Kidney capillary endothelial cell (primary cell): Measurements from ENCODE around the gene CSMD2.
A peak's percentile ranks its signal among the peaks of the same experiment; 100 is the strongest.

Source experiments
- DNase-seq: peaks from one replicate; pipeline ENCODE4 v3.0.0-alpha.2; 2018; ENCODE audit warnings: low spot score

CSMD2 gene

GRCh38 chr1:33743221-33743998 lies 421.6 kb downstream of the CSMD2 start:
- no peak for DNase-seq

DNA sequence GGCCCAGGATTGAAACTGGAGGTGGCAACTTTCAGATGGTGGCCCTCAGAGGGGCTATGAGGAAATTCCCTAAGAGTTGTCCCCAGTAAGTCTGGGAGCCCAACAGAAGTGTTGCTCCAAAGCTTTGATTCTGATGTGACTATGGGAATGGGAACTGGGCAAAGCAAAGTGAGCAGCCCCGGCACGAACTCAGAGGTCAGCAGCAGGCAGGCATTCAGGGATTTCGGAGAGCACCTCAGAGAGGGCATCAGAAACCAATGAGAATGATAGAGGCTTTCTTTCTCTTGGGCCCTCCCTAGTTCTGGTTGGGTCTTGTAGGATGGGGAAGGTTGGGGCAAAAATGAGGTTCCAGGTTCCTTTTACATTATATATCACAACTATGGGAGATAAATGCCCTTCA lies 422.4 kb downstream of the CSMD2 start:
- DNase-seq = no peak

DNA sequence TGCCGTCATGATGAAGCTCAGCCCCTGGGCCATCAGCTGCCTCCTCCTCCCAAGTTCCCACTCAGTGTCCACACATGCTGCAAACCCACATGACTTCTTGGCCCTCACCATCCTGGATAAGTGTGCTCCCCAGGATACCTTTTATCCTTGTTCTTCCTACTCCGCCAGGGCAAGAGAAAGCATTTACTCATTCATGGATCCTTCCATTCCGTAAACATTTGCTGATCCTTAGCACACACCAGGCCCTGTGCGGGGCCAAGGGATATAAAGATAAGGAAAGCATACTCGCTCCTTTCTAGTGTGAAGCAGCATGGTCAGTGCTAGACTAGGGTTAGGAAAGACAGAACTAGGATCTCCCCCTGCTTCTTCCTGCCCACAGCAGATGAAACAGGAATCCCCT lies 423.3 kb downstream of the CSMD2 start:
- no peak for DNase-seq

- no peak for DNase-seq
Measured at GRCh38 chr1:33740040-33740744, 424.8 kb downstream of the CSMD2 start.

DNA sequence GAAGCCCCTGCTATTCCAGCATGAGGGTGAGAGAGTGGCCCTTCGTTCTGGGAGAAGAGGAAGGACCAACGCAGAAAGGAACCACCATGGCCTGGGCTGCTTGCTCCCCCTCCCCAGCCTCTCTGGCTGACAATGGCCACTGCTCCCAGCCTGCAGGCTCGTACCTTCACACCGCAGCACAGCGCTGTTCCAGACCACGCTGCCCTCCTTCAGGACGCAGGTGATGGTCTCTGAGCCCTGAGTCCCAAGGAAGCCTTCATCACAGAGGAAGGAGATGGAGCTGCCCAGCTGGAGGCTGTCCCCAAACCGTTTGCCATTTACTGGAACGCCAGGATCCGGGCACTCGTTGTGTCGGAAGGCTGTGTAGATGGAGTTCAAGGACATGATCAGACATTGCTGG lies 426.1 kb downstream of the CSMD2 start:
- no peak for DNase-seq

GRCh38 chr1:33738536-33738935 lies 426.5 kb downstream of the CSMD2 start:
- DNase-seq = no peak

DNA sequence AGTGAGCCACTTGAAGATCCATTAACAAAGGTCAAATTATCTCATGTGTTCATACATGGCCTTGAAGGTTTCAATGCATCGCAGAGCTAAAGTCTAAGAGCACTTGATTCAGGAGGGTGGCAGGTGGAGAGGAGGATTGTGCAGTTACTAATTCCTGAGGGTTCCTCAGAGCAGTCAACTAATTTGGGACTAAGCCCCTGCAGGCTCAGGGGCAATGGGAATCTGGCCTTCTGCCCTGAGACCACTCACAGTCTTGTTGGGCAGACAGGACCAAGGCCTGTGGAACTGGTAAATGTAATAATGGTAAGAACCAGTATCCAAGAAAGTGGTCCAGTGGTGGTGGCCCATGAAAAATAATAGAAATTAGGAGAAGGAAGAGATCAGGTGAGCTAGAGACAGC lies 428.5 kb downstream of the CSMD2 start:
- no peak for DNase-seq

- peak; percentile 14 for DNase-seq
Measured at GRCh38 chr1:33735624-33736023, 429.4 kb downstream of the CSMD2 start.

DNA sequence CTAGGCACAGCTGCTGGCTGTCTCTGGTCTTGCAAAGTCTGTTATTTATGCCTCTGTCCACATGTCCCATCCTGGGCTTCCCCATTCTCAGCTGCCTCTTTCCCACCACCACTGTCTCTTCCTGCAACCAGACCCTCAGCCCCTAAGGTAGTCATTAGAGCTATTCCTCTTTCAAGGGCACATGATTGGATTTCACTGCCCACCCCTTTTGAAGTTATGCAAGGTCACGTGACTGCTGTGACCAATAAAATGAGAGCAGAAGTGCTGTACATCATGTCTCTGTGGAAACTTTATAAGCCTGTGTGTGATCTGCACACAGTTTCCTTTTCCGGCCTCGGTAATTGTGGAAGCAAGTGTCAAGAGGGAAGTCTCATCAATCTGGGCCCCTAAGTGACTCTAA lies 437.7 kb downstream of the CSMD2 start:
- DNase-seq = no peak

GRCh38 chr1:33726274-33726804 lies 438.7 kb downstream of the CSMD2 start:
- no peak for DNase-seq

GRCh38 chr1:33725556-33726160 lies 439.4 kb downstream of the CSMD2 start:
- no peak for DNase-seq

DNA sequence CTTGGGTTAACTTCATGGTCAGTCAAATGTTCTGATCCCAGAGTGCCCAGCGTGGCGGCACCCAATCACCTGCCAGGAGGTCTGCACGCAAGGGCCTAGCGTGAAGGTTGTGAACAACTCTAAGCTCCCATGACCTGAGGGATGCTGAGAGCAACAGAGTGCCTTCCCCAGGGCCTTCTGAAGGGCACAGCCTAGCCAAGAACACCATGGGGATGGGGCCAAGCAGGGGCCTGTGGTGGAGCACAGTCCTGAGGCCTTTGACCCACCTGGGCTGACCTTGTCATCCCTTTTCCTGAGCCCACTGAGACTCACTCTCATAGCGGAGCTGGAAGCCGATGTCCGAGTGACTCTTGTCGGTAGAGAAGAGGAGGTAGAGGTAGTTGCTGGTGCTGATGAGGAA lies 440.0 kb downstream of the CSMD2 start:
- DNase-seq = no peak

DNA sequence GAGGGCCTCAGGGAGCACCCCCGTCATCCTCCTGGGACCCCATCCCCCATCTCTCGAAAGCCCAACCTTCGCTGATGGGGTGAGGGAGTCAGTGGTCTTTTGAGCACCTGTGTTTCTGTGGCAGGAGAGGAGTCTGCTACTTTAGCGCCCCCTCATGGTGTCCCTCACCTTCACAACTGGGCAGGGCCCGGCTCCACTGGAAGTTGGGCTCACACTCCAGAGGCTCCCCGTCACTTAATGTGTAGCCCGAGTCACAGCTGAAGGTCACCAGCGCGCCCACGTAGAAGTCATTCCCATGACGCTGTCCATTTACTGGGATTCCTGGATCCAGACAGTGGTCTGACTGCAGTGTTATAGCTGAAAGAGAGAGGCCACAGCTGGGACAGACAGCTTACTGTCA lies 440.7 kb downstream of the CSMD2 start:
- no peak for DNase-seq

GRCh38 chr1:33723251-33723650 lies 441.8 kb downstream of the CSMD2 start:
- no peak for DNase-seq

- no peak for DNase-seq
Measured at GRCh38 chr1:33721301-33721815, 443.7 kb downstream of the CSMD2 start.

DNA sequence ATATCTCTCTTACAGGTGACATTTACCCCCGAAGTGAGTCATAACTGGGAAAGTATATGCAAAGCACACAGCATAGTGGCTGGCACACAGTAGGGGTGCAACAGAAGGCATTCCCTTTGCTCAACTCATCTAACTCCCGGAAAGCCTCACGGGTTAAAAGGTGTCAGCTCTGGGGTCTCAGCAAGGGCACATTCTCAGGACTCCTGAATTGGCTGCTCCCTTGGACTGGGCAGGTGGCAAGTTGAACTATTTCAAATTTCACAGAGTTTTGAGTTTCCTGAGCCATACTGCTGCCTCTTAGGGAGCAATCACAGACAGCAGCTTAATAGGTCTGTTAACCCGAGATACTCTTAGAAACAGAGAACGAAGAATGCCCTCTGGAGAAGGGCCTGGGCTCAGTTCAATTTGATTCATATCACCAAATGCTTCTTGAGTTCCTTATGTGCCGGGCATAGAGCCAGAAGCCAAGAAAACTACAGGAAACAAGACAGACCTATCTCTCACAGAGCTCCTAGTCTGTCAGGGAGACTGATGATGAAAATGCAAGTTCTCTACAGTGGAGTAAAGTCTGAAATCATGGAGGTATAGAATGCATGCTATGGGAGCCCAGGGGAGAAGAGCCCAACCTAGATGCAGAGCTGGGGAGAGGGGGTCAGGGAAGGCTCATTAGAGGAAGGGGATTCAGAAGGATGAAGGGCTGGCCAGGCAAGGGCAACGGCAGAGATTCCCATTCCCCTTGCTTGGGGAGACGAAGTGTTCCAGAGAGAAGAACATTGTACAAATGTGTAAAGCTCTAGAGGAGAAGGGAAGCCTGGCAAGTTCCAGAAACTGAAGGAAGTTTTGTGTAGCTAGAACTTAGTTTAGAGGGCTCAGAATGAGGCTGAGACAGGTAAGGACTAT lies 445.0 kb downstream of the CSMD2 start:
- no peak for DNase-seq

GRCh38 chr1:33719326-33719725 lies 445.7 kb downstream of the CSMD2 start:
- DNase-seq = no peak

GRCh38 chr1:33718186-33718585 lies 446.8 kb downstream of the CSMD2 start:
- no peak for DNase-seq

- no peak for DNase-seq
Measured at GRCh38 chr1:33716976-33717688, 447.9 kb downstream of the CSMD2 start.

GRCh38 chr1:33715195-33715811 lies 449.7 kb downstream of the CSMD2 start:
- DNase-seq = no peak

GRCh38 chr1:33714421-33714820 lies 450.6 kb downstream of the CSMD2 start:
- no peak for DNase-seq
